H1 (cell line): ENCODE measurements around the gene NTN4. TPM values are rescaled to one million over a fixed set of nuclear protein-coding genes. Genes with fewer than 3 reads are reported as not detected.
A peak's percentile ranks its signal among the peaks of the same experiment; 100 is the strongest.

Source experiments
- CTCF ChIA-PET: fragments of 300-600 bp; sonication (Branson Sonifier 250); formaldehyde crosslinking; loops from one replicate; lab custom pipeline; 2021; ENCODE audit not compliant: partially characterized antibody; lab: Charles Lee
- POLR2A ChIA-PET: fragments of 300-600 bp; sonication (Branson Sonifier 250); formaldehyde crosslinking; loops from one replicate; lab custom pipeline; 2021; ENCODE audit warnings: inconsistent platforms; ENCODE audit not compliant: partially characterized antibody; lab: Charles Lee
- DNase-seq, 2 experiments: peaks; one replicate each; pipeline versions ENCODE4 v3.0.0 to v3.0.0-alpha.2; 2010 to 2022; ENCODE audit warnings: low spot score in 2 of 2, low read depth in 1 of 2, mixed read lengths in 1 of 2
- FAIRE-seq: peaks from 2 replicates; lab custom pipeline; 2011; peaks lifted over from hg19 to GRCh38; lab: Jason Lieb, UNC
- H2AFZ ChIP-seq: 2 replicates; pipeline ENCODE4 v1.8.1; 2012; ENCODE audit warnings: low read length, inconsistent platforms
- H2AK5ac ChIP-seq: 2 replicates; pipeline ENCODE4 v1.6.1; 2013; ENCODE audit warnings: low read depth, low read length
- H2BK120ac ChIP-seq: replicated peaks from 2 replicates; pipeline ENCODE3; 2013; ENCODE audit warnings: low read depth, low read length, inconsistent platforms
- H2BK12ac ChIP-seq: 2 replicates; pipeline ENCODE4 v1.6.1; 2013; ENCODE audit warnings: low read depth, low read length
- H2BK15ac ChIP-seq: 2 replicates; pipeline ENCODE4 v1.6.1; 2013; ENCODE audit warnings: low read length
- H2BK20ac ChIP-seq: 2 replicates; pipeline ENCODE4 v1.6.1; 2013; ENCODE audit warnings: low read length
- H2BK5ac ChIP-seq: 2 replicates; pipeline ENCODE4 v1.6.1; 2013; ENCODE audit warnings: low read depth, low read length
- H3K14ac ChIP-seq: 2 replicates; pipeline ENCODE4 v1.6.1; 2013; ENCODE audit warnings: inconsistent platforms; ENCODE audit not compliant: insufficient read length
- H3K18ac ChIP-seq: 2 replicates; pipeline ENCODE4 v1.6.1; 2013; ENCODE audit warnings: low read length; ENCODE audit errors: extremely low read depth
- H3K23ac ChIP-seq: 2 replicates; pipeline ENCODE4 v1.6.1; 2013; ENCODE audit warnings: inconsistent platforms; ENCODE audit not compliant: insufficient read length
- H3K23me2 ChIP-seq: 2 replicates; pipeline ENCODE4 v1.6.1; 2013; ENCODE audit warnings: low read depth, low read length
- H3K27ac ChIP-seq: 2 replicates; pipeline ENCODE4 v1.6.1; 2011; ENCODE audit warnings: low read depth, low read length, inconsistent platforms
- H3K27me3 ChIP-seq, 4 experiments: replicated peaks in 1 of 4; 1 replicate in 1 of 4; 2 replicates in 3 of 4; pipeline versions ENCODE4 v1.6.1 to v1.8.1; 2011 to 2013; ENCODE audit warnings: low read length in 3 of 4, mild to moderate bottlenecking in 3 of 4, inconsistent platforms in 2 of 4, mixed read lengths in 2 of 4, moderate library complexity in 1 of 4; ENCODE audit not compliant: control insufficient read depth in 3 of 4, insufficient read depth in 3 of 4; ENCODE audit errors: extremely low read depth in 1 of 4
- H3K36me3 ChIP-seq, 4 experiments: 2 replicates each; pipeline versions ENCODE4 v1.6.1 to v1.8.1; 2011 to 2013; ENCODE audit warnings: mild to moderate bottlenecking in 4 of 4, low read length in 3 of 4, moderate library complexity in 2 of 4, control low read depth in 1 of 4, inconsistent platforms in 1 of 4; ENCODE audit not compliant: insufficient read depth in 4 of 4, control insufficient read depth in 2 of 4
- H3K4ac ChIP-seq: replicated peaks from 2 replicates; pipeline ENCODE3; 2013; ENCODE audit warnings: low read length, low read depth, mixed read lengths, inconsistent platforms; ENCODE audit not compliant: insufficient read length
- H3K4me1 ChIP-seq, 4 experiments: replicated peaks in 1 of 4; 1 replicate in 1 of 4; 2 replicates in 3 of 4; pipeline versions ENCODE4 v1.6.1 to v1.8.1; 2011 to 2013; ENCODE audit warnings: low read length in 3 of 4, inconsistent platforms in 2 of 4, mixed read lengths in 1 of 4; ENCODE audit not compliant: insufficient read depth in 4 of 4, control insufficient read depth in 3 of 4
- H3K4me2 ChIP-seq, 2 experiments: 2 replicates each; pipeline versions ENCODE4 v1.6.1 to v1.8.1; 2011 to 2013; ENCODE audit warnings: low read depth in 2 of 2, low read length in 2 of 2, control low read depth in 1 of 2, inconsistent platforms in 1 of 2, mild to moderate bottlenecking in 1 of 2; ENCODE audit not compliant: insufficient read depth in 1 of 2
- H3K4me3 ChIP-seq, 4 experiments: fragments of 200-600, 300-600 bp in 1 of 4; sonication (generic), shearing (Covaris generic), sonication (Bioruptor Twin) in 1 of 4; 2 replicates each; pipeline versions ENCODE4 v1.5.1 to v1.8.1; 2011 to 2016; ENCODE audit warnings: low read length in 4 of 4, low read depth in 3 of 4, control low read depth in 2 of 4, inconsistent platforms in 2 of 4, mild to moderate bottlenecking in 2 of 4, mixed read lengths in 1 of 4, moderate library complexity in 1 of 4; ENCODE audit not compliant: insufficient read depth in 2 of 4; ENCODE audit errors: extremely low read depth in 1 of 4
- H3K56ac ChIP-seq: replicated peaks from 2 replicates; pipeline ENCODE3; 2013; ENCODE audit warnings: low read depth, mild to moderate bottlenecking, mixed read lengths, low read length, inconsistent platforms; ENCODE audit not compliant: insufficient read length
- H3K79me1 ChIP-seq: 2 replicates; pipeline ENCODE4 v1.6.1; 2013; ENCODE audit warnings: low read depth, low read length, control low read depth
- H3K79me2 ChIP-seq, 2 experiments: 2 replicates each; pipeline versions ENCODE4 v1.6.1 to v1.8.1; 2012 to 2013; ENCODE audit warnings: low read length in 2 of 2, mild to moderate bottlenecking in 2 of 2, inconsistent platforms in 1 of 2; ENCODE audit not compliant: insufficient read depth in 2 of 2, control insufficient read depth in 1 of 2
- H3K9ac ChIP-seq, 4 experiments: replicated peaks in 1 of 4; 1 replicate in 1 of 4; 2 replicates in 3 of 4; pipeline versions ENCODE4 v1.6.1 to v1.8.1; 2011 to 2013; ENCODE audit warnings: low read depth in 3 of 4, low read length in 3 of 4, control low read depth in 2 of 4, mild to moderate bottlenecking in 2 of 4, moderate library complexity in 2 of 4, inconsistent platforms in 1 of 4; ENCODE audit errors: extremely low read depth in 1 of 4
- H3K9me3 ChIP-seq, 2 experiments: 2 replicates each; pipeline versions ENCODE4 v1.6.1 to v1.8.1; 2012 to 2013; ENCODE audit warnings: mild to moderate bottlenecking in 2 of 2, moderate library complexity in 2 of 2, control low read depth in 1 of 2, inconsistent platforms in 1 of 2, low read depth in 1 of 2, low read length in 1 of 2, mixed read lengths in 1 of 2; ENCODE audit not compliant: insufficient read depth in 2 of 2
- H4K20me1 ChIP-seq, 2 experiments: replicated peaks in 1 of 2; 2 replicates each; pipeline versions ENCODE3 to v1.8.1; 2011 to 2013; ENCODE audit warnings: inconsistent platforms in 2 of 2, low read length in 2 of 2, mild to moderate bottlenecking in 1 of 2; ENCODE audit not compliant: insufficient read depth in 2 of 2, control insufficient read depth in 1 of 2
- H4K5ac ChIP-seq: 2 replicates; pipeline ENCODE4 v1.6.1; 2013; ENCODE audit warnings: low read length, low read depth, mixed read lengths, inconsistent platforms; ENCODE audit not compliant: insufficient read length
- H4K8ac ChIP-seq: 2 replicates; pipeline ENCODE4 v1.8.0; 2013; ENCODE audit warnings: mild to moderate bottlenecking, moderate library complexity, low read length, inconsistent platforms; ENCODE audit not compliant: insufficient read depth; ENCODE audit errors: extremely low read depth
- H4K91ac ChIP-seq: replicated peaks from 2 replicates; pipeline ENCODE3; 2013; ENCODE audit warnings: low read length, mixed read lengths, inconsistent platforms; ENCODE audit not compliant: insufficient read length
- ASH2L ChIP-seq: fragments of 200-600, 300-600 bp; sonication (generic); IDR thresholded peaks from one replicate; pipeline ENCODE4 v1.7.1; 2017; ENCODE audit warnings: low read length
- CEBPB ChIP-seq: IDR thresholded peaks from 2 replicates; pipeline ENCODE4 v1.6.1; 2012; ENCODE audit warnings: low read depth, low read length
- JUND ChIP-seq: IDR thresholded peaks from 2 replicates; pipeline ENCODE4 v1.6.1; 2011; ENCODE audit warnings: mild to moderate bottlenecking, improper control_type of control experiment, low read length
- RAD21 ChIP-seq, 2 experiments: IDR thresholded peaks in 1 of 2; conservative IDR thresholded peaks in 1 of 2; 2 replicates each; pipeline ENCODE4 v1.6.1; 2011; ENCODE audit warnings: low read depth in 2 of 2, low read length in 2 of 2, improper control_type of control experiment in 1 of 2, inconsistent platforms in 1 of 2, mild to moderate bottlenecking in 1 of 2, moderate library complexity in 1 of 2
- SIN3A ChIP-seq, 2 experiments: IDR thresholded peaks in 1 of 2; conservative IDR thresholded peaks in 1 of 2; 2 replicates each; pipeline ENCODE4 v1.6.1; 2011 to 2012; ENCODE audit warnings: low read length in 2 of 2, improper control_type of control experiment in 1 of 2, low read depth in 1 of 2, mild to moderate bottlenecking in 1 of 2
- SIRT6 ChIP-seq: IDR thresholded peaks from one replicate; pipeline ENCODE4 v1.7.1; 2012; ENCODE audit warnings: low read length, inconsistent platforms
- TCF12 ChIP-seq: IDR thresholded peaks from 2 replicates; pipeline ENCODE4 v1.6.1; 2011; ENCODE audit warnings: low read depth, mild to moderate bottlenecking, low read length
- YY1 ChIP-seq: IDR thresholded peaks from 2 replicates; pipeline ENCODE4 v1.6.1; 2011; ENCODE audit warnings: low read depth, mild to moderate bottlenecking, low read length
- WGBS, 2 experiments: shearing (Covaris generic) in 1 of 2; methylation state at CpG; one replicate each; pipeline versions ENCODE4 v1.1.6 to v1.1.7; 2013 to 2015; ENCODE audit warnings: low lambda C conversion rate in 2 of 2, mixed read lengths in 2 of 2, inconsistent platforms in 1 of 2, low coverage in 1 of 2, missing lambda C conversion rate in 1 of 2; ENCODE audit not compliant: insufficient replicate concordance in 2 of 2, insufficient coverage in 1 of 2, insufficient read length in 1 of 2; ENCODE audit errors: extremely low coverage in 1 of 2, missing lambda C conversion rate in 1 of 2; 5-methylcytosine and 5-hydroxymethylcytosine counted together
- polyA plus RNA-seq, 7 experiments: library from polyadenylated mRNA; depleted of rRNA in 3 of 7; stranded (reverse) in 5 of 7; unstranded in 2 of 7; fragments of >200 nt in 5 of 7; fragments of 200-250 nt in 2 of 7; gene quantifications; 1 replicate in 5 of 7; 2 replicates in 1 of 7; 4 replicates in 1 of 7; pipeline versions ENCODE4 v1.2.1 to v1.2.3, GENCODE V29; 2011 to 2013; ENCODE audit warnings: missing spikeins in 2 of 7, mixed read lengths in 2 of 7
- total RNA-seq: library from RNA; stranded (reverse); fragmentation: NEBNext Ultra II Directional; extraction: Animal tissue kit (Norgen Biotek cat#: 25700); gene quantifications from 2 replicates; pipeline ENCODE4 v1.2.1, GENCODE V29; 2021
- TF ChIP-seq, protein P1 (sequence below), 3 experiments: IDR thresholded peaks; 1 replicate in 2 of 3; 2 replicates in 1 of 3; pipeline versions ENCODE4 v1.5.1 to v1.6.1; 2011; ENCODE audit warnings: low read length in 3 of 3, mild to moderate bottlenecking in 3 of 3, inconsistent platforms in 2 of 3, low read depth in 1 of 3, moderate library complexity in 1 of 3; ENCODE audit not compliant: insufficient read depth in 1 of 3; ENCODE audit errors: control extremely low read depth in 1 of 3

NTN4 gene
- total and polyA plus RNA-seq, 2 of the 8 experiments (the other 6 are each of a cell fraction or from before 2014, with no cell fraction given), result 0.74 to 1.3 TPM

DNA sequence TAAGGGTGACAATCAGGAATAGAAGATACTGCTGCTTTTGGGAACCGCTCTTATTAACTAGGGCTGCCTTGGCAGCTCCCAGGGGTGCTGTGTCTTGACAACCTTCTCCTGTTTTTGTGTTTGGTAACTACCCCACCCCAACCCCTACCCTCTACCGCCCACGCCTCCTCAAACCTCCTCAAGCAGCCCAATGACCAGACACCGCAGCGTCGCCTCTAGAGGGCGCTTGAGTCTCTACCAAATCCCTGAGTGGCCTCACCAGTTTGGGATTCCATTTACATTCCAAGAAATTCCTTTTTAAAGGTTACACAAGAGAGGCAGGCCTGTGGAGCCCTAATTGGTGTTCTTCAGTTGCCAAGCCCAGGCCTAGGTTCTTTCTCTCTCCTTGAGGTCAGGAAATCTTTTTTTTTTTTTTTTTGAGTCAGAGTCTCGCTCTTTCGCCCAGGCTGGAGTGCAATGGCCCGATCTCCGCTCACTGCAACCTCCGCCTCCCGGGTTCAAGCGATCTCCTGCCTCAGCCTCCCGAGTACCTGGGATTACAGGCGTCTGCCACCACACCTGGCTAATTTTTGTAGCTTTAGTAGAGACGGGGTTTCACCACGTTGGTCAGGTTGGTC, 166.9 kb downstream of the NTN4 start:
- peak; percentile 70 for FAIRE-seq
- 58% methylated on average over 18 of the region's 18 CpGs; no CpG with 5 or more reads in 1 of the 2 experiments for WGBS, 2 experiments
- TF ChIP-seq RAD21 (IDR thresholded peaks at IDR 0.05 in 1 of 2, conservative IDR thresholded peaks at IDR 0.05 in 1 of 2; ENCODE audit: low read depth in 2 of 2, low read length in 2 of 2), result peak; percentile 87 to 92
- TF ChIP-seq JUND, result peak; percentile 74
- TF ChIP-seq CEBPB, result peak; percentile 95
- TF ChIP-seq ASH2L, result no peak
- no peak for TF ChIP-seq TCF12
- peak; percentile 63 for TF ChIP-seq YY1
- TF ChIP-seq SIN3A (conservative IDR thresholded peaks at IDR 0.05 in 1 of 2, IDR thresholded peaks at IDR 0.05 in 1 of 2; ENCODE audit: low read depth in 1 of 2, low read length in 2 of 2), result 0 out of 4 replicates have a peak, but pooled peaks of 1 of the 2 experiments have one; percentile 43
- TF ChIP-seq SIRT6, result no peak
- TF ChIP-seq, protein P1, sequence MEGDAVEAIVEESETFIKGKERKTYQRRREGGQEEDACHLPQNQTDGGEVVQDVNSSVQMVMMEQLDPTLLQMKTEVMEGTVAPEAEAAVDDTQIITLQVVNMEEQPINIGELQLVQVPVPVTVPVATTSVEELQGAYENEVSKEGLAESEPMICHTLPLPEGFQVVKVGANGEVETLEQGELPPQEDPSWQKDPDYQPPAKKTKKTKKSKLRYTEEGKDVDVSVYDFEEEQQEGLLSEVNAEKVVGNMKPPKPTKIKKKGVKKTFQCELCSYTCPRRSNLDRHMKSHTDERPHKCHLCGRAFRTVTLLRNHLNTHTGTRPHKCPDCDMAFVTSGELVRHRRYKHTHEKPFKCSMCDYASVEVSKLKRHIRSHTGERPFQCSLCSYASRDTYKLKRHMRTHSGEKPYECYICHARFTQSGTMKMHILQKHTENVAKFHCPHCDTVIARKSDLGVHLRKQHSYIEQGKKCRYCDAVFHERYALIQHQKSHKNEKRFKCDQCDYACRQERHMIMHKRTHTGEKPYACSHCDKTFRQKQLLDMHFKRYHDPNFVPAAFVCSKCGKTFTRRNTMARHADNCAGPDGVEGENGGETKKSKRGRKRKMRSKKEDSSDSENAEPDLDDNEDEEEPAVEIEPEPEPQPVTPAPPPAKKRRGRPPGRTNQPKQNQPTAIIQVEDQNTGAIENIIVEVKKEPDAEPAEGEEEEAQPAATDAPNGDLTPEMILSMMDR (IDR thresholded peaks at IDR 0.05; ENCODE audit: control extremely low read depth in 1 of 3, insufficient read depth in 1 of 3, low read depth in 1 of 3, low read length in 3 of 3), result peak; percentile 84 to 91 (median 85)

More for the DNA sequence above, 166.9 kb downstream of the NTN4 start:
- Histone ChIP-seq H3K4me1 (peaks cover 0 to 10% (median 8%) of the 10 kb centered on the region in 4 experiments; a peak in 5 of 7 replicates), H3K4me3 (no peak overlapping the region), H3K36me3 (no peaks in the 10 kb centered on the region), H3K9ac (no peak overlapping the region), H2BK20ac (no peak overlapping the region), H3K18ac (no peak overlapping the region), H3K4me2 (no peak overlapping the region), H3K56ac (no peak overlapping the region), H2BK15ac (no peak overlapping the region), H4K8ac (no peak overlapping the region), H3K27me3 (no peaks in the 10 kb centered on the region), H4K91ac (no peak overlapping the region), H2BK5ac (no peak overlapping the region), H3K23ac (no peak overlapping the region), H2AK5ac (no peak overlapping the region; the same call in 1 of the 2 replicates), H3K14ac (no peak overlapping the region), H3K79me1 (no peaks in the 10 kb centered on the region; the same call in 1 of the 2 replicates), H4K20me1 (no peaks in the 10 kb centered on the region), H3K9me3 (no peaks in the 10 kb centered on the region), H3K79me2 (no peaks in the 10 kb centered on the region), H3K4ac (no peak overlapping the region), H2BK12ac (peak overlapping the region; percentile 27; the same call in 1 of the 2 replicates), H3K23me2 (no peaks in the 10 kb centered on the region), H4K5ac (no peak overlapping the region), H2BK120ac (no peak overlapping the region), H2AFZ (no peak overlapping the region), H3K27ac (0 out of 2 replicates have a peak overlapping the region, but pooled peaks have one; percentile 26)
- ChIA-PET POLR2A (interaction anchor here (0.8 kb wide), 1 partner anchor 11 kb away, joined by 5 read pairs; no protein-coding TSS in a partner anchor), CTCF (interaction anchor here (0.7 to 2.1 kb wide), 18 partner anchors 9 to 342 kb away, joined by 3 to 8 read pairs (median 3); no protein-coding TSS in a partner anchor)
- DNase-seq, result peak; percentile 81 to 87
